GM19240 (cell line): Measurements from ENCODE around the gene TTC14.
"Not testable (repeated sequence)": the region's sequence is repeated elsewhere in the genome, so short reads cannot be mapped to it uniquely, and the experiment has no call there.

Experiments
- DNase-seq: peaks from one replicate; pipeline ENCODE4 v3.0.0; 2011; ENCODE audit warnings: low spot score; ENCODE audit not compliant: insufficient read length

Gene TTC14, protein sequence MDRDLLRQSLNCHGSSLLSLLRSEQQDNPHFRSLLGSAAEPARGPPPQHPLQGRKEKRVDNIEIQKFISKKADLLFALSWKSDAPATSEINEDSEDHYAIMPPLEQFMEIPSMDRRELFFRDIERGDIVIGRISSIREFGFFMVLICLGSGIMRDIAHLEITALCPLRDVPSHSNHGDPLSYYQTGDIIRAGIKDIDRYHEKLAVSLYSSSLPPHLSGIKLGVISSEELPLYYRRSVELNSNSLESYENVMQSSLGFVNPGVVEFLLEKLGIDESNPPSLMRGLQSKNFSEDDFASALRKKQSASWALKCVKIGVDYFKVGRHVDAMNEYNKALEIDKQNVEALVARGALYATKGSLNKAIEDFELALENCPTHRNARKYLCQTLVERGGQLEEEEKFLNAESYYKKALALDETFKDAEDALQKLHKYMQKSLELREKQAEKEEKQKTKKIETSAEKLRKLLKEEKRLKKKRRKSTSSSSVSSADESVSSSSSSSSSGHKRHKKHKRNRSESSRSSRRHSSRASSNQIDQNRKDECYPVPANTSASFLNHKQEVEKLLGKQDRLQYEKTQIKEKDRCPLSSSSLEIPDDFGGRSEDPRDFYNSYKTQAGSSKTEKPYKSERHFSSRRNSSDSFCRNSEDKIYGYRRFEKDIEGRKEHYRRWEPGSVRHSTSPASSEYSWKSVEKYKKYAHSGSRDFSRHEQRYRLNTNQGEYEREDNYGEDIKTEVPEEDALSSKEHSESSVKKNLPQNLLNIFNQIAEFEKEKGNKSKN

DNA sequence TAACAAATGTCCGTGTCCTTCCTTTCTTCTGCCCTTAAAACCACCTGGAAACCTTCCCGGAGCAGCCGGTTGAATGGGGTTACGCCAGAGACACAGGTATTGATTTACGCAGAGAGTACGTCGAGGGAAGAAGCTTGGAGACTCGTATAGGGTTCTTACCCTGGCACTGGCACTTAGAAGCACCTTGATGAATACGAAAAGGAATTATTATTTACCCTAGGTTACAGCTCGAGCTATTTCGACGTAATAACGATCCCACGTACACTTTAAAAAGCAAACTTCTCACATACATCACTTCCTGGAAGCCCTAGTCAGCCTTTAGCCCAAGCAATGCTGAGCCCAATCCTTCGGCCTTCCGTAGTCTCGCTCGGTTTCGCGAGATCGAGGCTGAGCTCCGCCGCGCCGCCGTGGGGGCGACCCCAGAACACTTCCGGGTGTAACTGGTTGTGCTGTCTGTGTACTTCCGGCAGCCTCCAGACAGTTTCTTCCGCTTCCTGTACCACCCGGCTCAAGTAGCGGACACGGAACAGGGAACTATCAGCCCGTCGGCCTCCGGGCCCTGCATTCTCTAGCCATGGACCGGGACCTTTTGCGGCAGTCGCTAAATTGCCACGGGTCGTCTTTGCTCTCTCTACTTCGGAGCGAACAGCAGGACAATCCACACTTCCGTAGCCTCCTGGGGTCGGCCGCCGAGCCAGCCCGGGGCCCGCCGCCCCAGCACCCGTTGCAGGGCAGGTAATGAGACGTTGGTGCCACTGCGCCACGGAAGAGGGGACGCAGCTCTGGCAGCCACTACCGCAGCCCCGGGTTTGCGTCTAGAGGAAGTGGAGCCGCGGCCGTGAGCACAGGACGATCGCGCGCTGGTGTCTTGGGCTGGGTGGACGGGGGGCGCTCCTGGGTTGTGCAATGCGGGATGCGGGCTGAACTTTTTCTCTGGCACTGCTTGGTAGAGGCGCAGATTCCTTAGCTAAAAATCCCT is at the start of gene TTC14:
TSS of gene TTC14 (plus strand) at position 476 of the 979 bp plus-strand sequence. CDS start at position 575, 99 bp downstream.
- DNase-seq = peak; percentile 69

DNA sequence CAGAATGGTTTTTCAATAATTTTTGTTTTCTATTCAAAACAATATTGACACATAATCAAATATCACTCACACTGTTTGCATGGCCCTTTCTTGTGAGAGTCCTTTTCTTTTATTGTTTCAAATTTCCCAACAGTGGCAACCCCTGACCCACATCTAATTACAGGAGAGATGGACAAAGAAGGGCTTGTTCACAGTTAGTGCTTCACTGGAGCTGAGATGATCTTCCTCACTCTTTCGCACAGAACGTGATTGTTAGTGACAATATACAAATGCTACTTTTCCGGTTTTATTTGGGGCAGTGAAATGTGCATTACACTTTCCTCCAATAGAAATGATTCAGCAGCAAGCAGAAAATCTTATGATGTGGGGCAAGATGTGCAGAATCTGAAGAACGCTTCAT is 38.6 kb upstream of the TTC14 start:
- no peak for DNase-seq

DNA sequence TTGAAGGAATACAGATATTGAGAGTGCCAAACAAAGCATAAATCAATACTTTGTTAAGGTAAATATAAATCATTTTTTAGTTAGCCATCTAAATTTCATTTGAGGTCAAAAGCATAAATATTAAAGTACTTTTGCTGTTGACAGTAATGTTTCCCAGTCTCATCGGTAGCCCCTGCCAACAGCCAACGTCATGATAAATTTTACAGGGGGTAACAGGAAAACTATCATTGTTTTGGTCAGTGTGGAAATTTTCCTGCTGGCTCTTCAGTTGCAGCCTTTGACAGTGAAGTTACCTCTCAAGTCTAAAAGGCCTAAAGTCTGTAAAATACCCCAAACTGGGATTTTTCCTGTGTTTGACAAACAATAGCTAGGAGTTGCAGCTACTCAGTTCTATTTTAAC is 37.3 kb upstream of the TTC14 start:
- no peak for DNase-seq

DNA sequence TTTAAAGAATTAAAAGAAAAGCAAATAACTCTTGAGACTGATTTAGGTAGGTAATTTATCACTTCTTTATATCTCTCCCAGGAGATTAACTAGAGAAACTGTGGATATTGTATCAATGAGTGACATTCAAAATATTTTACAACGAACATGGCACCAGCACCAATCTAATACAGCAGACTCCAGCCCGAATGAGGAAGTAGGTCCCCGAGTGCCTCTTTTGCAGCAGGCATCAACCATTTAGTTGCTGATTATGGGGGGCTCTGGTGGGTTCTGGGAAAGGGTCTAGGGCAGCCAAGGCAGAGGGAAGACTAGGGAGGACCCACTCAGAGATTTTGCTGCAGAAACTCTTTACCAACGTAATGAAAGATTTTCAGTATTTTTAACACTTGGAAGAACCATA is 31.7 kb upstream of the TTC14 start:
- no peak for DNase-seq

DNA sequence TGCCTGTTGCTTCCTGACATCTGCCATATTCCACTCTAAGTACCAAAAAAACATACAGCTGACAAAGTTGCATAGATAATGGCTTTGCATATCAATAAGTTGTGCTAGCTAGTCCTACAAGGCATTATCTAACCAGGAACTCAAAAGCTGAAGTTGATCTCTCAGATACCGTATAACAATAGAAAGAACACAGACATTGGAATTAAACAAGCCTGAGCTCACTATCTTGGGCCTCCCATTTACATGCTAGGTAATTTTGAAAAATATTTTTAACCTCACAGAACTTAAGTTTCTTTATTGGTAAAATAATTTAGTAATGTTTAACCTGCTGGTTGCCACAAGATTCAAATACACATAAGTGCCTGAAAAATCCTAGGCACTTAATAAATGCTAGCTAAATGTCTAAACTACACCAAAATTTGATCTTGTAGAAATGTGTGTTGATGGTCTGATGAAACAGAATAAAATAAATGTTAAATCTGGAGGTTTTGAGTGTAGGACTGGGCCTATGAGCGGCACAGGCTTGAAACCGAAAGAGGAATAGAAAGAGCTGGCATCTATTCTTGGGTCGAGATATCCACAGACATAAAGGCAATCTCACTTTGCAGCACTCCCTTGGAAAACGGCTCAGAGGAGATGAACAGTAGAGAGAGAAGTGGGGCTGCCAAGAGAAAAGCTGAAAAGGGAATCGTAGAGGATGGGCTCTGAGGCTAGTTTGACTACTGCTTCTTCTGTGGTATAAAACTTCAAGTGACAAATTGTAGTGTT is 29.9 kb upstream of the TTC14 start:
- no peak for DNase-seq

DNA sequence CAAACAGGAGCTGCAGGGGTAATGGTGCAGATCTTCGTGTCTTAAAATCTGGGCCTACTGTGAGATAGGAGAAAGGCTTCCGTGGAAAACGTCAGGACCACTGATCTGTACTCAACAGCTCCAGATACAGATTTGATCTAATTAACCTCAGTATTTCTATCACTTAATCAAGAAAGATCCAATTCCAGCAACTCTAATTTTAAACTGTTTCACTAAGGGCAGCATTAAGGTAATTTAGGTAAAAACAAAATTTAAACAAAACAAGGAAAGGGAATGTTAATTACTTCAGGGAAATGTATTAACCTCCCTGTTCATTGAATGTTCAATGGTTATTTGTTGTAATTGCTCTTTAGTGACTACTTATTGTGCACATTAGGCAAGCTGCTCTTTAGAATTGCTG is 26.4 kb upstream of the TTC14 start:
- DNase-seq = no peak

DNA sequence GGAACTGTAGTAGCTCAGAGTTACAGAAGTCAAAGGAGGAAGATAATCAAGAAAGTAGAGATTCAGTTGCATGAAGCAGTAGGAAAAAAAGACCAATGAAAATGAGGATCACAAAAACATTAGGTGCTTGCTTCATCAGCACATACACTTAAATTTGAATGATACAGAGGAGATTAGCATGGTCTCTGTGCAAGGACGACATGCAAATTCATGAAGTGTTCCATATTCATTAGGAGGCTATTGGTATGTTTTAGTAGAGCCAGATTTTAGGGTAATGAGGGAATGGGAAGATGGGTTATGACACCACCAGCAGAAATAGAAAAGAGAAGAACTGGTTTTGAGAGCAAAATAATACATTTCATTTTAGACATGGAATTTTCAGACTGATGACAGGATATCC is 21.0 kb upstream of the TTC14 start:
- no peak for DNase-seq

DNA sequence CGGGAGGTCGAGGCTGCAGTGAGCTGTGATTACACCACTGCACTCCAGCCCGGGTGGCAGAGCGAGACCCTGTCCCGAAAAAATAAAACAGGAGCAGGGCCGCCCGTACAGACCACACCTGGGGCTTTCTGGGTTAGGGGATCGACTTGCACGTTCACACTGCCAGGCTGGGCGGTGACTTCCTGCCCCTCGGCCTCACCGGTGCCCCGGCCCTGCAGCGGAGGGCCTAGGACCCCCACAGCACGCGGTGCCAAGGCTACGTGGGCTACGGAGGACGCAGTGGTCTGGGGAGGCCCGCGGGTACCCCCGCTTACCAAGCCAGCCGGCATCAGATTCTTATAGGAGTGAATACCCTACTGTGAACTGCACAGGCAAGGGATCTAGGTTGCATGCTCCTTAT is 11.6 kb upstream of the TTC14 start:
- DNase-seq = no peak

DNA sequence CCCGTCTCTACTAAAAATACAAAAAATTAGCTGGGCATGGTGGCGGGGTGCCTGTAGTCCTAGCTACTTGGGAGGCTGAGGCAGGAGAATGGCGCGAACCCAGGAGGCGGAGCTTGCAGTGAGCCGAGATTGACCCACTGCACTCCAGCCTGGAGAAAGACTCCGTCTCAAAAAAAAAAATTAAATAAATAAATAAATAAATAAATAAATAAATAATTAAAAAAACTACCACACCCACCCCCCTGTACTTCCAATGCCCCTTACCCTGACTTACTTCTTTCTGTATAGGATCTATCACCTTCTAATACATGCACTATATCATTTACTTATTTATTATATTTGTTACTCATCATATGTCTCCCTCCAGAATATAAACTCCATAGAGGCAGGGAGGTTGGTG is 8.3 kb upstream of the TTC14 start:
- not testable (repeated sequence) for DNase-seq

DNA sequence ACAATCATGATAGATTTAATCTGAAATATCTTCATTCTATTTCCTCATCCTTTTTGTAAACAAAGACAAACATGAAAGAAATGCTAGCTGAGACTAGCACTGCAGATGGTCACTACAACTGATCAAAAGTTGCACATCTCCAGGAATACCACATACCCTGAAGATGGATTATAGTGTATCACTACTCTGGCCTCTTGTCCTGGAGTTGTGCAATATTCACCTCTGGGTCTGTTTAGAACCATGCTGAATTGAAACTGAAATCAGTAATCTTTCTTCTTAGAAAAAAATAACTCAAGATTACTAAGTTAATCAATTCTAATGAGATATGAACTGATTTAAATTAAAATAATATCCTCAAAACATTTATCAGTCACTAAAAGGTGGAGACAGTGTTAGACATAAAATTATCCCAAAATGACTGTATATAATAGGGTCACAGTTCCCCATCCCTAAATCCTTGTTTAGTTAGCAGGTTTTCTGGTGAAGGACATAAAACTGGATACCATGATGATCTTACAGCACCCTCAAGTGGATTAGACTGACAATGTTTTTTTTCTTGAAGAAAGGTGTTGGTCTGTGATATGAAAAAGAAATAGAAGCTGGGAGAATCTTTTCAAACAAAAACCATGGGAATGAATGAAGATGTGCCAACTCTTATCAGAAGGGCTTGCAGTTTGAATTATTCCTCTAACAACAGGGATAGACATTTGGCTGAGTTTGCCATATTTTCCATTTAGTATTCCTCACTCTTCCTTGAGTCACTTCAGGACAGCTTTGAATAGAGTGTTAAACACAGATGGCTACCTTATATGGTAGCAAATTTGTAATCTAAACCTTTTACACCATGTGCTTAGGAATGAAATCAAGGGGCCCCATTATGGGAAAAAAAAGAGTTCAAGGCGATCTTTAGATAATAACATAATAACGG is 7.1 kb upstream of the TTC14 start:
- DNase-seq = no peak

DNA sequence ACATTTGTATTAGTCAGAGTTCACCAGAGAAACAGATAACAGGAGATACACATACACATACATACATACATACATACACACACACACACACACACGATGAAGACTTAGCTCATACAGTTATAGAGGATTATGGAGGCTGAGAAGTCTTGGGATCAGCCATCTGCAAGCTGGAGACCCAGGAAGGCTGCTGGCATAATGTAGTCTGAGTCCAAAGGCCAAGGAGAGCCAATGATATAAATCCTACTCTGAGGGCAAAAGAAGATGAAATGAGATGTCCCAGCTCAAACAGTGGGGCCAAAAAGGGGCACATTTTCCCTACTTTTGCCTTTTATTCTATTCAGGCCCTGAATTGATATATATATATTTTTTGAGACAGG is 6.4 kb upstream of the TTC14 start:
- DNase-seq = no peak

DNA sequence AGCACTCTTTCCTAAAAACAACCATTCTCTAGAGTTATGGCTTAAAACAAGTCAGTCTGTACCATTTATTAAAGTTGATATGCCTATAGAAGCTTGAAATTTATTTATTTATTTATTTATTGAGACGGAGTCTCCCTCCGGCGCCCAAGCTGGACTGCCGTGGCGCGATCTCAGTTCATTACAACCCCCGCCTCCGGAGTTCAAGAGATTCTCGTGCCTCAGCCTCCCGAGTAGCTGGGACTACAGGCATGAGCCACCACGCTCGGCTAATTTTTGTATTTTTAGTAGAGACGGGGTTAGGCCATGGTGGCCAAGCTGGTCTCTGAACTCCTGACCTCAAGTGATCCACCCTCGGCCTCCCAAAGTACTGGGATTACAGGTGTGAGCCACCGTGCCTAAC is 1.5 kb upstream of the TTC14 start:
- DNase-seq = no peak

DNA sequence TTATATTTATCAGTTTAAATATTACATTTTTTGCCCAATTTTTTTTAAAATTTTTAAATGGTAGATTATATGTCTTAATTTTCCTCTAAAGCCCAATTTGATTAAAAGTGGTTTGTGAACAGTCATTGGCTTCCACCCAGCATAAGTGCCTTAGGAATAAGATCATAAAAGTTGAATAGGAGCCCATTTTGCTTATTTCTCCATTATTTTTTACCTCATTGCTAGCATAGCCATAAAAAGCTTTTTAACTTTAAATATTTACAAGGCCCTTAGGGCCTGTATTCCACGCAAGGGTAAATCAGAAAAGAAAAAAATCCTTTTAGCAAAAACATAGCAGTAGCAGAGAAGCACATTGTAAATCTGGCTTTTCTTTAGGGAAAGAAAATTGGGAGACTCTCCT is 9.0 kb downstream of the TTC14 start:
- DNase-seq = no peak

DNA sequence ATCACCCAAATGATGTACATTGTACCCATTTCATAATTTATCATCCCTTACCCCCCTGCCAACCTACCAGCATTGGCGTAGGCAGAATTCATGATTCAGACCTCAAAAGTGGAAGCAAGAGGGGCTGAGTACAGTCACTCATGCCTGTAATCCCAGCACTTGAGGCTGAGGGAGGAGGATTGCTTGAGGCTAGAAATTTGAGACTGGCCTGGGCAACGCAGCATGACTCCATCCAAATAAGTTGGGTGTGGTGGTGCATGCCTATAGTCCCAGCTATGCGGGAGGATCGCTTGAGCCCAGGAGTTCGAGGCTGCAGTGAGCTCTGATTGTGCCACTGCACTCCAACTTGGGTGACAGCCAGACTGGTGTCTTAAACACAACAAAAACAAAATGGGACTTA is 10.4 kb downstream of the TTC14 start:
- DNase-seq = no peak

DNA sequence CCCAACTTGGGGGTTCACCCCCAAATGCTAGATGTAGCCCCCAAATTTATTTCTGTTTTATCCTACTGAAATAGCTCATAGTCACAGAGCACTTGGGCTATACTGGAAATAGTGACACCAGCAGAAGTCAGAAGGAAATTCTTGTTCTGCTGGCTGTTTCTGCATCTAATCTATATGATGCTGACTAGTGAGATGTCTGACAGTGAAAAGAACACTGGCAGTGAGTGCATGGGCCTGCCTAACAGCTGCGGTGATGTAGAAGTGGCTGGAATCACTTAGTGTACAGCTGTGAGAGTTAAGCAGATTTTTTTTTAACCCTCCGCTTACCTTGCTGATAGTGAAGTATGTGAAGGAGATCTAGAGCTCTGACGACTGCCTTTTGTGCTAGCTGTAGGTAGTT is 14.0 kb downstream of the TTC14 start:
- no peak for DNase-seq

DNA sequence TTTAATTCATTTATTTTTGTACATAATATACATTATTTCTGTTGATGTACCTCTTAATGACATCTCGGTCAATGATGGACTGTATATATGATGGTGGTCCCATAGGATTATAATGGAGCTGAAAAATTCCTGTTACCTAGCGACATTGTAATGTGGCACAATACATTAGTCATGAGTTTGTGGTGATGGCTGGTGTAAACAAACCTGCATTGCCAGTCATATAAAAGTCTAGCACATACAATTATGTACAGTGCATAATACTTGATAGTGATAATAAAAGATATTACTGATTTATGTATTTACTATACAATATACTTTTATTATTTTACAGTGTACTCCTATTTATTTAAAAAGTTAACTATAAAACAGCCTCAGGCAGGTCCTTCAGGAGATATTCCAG is 15.1 kb downstream of the TTC14 start:
- DNase-seq = no peak

DNA sequence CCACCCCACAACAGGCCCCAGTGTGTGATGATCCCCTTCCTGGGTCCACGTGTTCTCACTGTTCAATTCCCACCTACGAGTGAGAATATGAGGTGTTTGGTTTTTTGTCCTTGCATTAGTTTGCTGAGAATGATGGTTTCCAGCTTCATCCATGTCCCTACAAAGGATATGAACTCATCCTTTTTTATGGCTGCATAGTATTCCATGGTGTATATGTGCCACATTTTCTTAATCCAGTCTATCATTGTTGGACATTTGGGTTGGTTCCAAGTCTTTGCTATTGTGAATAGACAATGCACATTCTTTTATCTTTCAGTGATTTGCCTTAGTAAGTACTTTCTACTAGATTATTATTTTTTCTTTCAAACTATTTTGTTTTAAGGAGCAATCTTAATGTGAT is 16.6 kb downstream of the TTC14 start:
- not testable (repeated sequence) for DNase-seq

DNA sequence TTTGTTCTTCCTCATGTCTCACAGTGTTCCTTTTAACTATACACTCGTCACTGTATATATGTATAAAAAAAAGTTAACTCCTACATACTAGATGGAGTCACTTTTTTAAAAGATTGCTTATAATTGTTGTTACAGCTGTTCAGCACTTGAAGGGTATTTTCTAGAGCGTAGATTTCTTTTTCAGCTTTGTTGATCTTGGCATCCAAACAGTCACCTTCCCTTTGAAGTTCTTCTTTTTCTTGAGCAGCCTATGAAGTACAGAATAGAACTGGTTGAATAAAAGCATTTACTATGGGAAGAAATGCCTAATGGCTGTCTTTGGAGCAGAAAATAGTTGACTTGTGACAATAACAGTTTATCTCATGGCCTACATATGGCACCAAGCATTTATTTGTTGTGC is 17.8 kb downstream of the TTC14 start:
- DNase-seq = no peak

DNA sequence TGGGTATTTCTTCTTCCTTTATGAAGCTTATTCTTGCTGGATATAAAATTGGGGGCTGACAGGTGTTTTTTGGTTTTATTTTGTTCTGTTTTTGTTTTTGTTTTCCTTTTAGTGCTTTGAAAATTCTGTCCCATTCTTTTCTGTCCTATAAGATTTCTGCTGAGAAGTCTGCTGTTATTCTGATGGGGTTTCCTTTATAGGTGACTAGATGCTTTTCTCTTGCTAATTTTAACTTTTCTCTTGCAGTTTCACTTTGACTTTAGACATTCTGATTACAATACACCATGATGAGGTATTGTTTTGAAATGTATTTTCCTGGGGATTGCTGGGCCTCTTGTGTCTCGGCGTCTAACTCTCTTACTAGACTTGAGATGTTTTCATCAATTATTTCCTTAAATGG is 22.8 kb downstream of the TTC14 start:
- no peak for DNase-seq

DNA sequence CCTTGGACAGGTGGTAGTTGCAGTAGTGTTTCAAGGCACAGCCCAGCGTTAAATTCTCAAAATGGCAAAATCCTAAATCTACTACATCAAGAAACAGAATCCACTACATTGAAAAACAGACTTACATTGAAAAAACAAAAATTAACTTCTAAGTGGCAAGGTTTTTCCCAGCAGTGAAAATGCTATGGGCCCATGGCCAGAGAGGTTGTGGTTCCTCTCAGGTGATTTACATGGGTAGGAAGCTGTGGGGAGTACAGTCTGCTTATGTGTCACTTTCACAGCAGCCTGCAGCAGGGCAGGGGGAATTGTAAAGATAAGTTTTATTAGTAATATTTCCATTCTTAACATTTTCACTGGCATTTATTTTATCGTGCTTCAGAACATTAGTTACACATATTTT is 24.9 kb downstream of the TTC14 start:
- peak; percentile 13 for DNase-seq
